Ectodermal cell (in vitro differentiated cells): ENCODE measurements around the gene ESRRA.
A peak's percentile ranks its signal among the peaks of the same experiment; 100 is the strongest.

Source experiments
- H3K27ac ChIP-seq: 2 replicates; pipeline ENCODE4 v1.7.0; 2013; ENCODE audit warnings: mild to moderate bottlenecking, low read depth, low read length; ENCODE audit not compliant: insufficient read depth, poor library complexity, severe bottlenecking
- H3K27me3 ChIP-seq: 2 replicates; pipeline ENCODE4 v1.7.0; 2013; ENCODE audit warnings: mild to moderate bottlenecking, low read length; ENCODE audit not compliant: insufficient read depth, control insufficient read depth, poor library complexity, severe bottlenecking
- H3K36me3 ChIP-seq: one replicate; pipeline ENCODE4 v1.7.0; 2013; ENCODE audit warnings: low read length; ENCODE audit not compliant: control insufficient read depth, insufficient read depth
- H3K4me1 ChIP-seq: one replicate; pipeline ENCODE4 v1.7.0; 2013; ENCODE audit warnings: low read length; ENCODE audit not compliant: control insufficient read depth, insufficient read depth
- H3K4me3 ChIP-seq: 2 replicates; pipeline ENCODE4 v1.7.0; 2013; ENCODE audit warnings: low read depth, low read length, control low read depth; ENCODE audit not compliant: insufficient read depth
- H3K9me3 ChIP-seq: 2 replicates; pipeline ENCODE4 v1.7.0; 2013; ENCODE audit warnings: mild to moderate bottlenecking, low read length, moderate library complexity; ENCODE audit not compliant: control insufficient read depth
- WGBS, 2 experiments: methylation state at CpG; one replicate each; pipeline ENCODE4 v1.1.7; 2013; ENCODE audit warnings: missing lambda C conversion rate in 2 of 2; 5-methylcytosine and 5-hydroxymethylcytosine counted together

Gene ESRRA

GRCh38 chr11:64263947-64264317, 41.4 kb upstream of the ESRRA start:
- Histone ChIP-seq H3K4me1 (peaks cover 14% of the 10 kb centered on the region), H3K36me3 (peaks cover 18% of the 10 kb centered on the region), H3K27me3 (no peaks in the 10 kb centered on the region), H3K4me3 (no peak overlapping the region), H3K27ac (peak overlapping the region; percentile 8), H3K9me3 (no peaks in the 10 kb centered on the region)
- 92 to 95% methylated on average over 8 of the region's 8 CpGs for WGBS, 2 experiments

- Histone ChIP-seq H3K9me3 (no peaks in the 10 kb centered on the region), H3K27me3 (no peaks in the 10 kb centered on the region), H3K4me3 (no peak overlapping the region), H3K36me3 (peaks cover 13% of the 10 kb centered on the region), H3K4me1 (peaks cover 14% of the 10 kb centered on the region), H3K27ac (no peak overlapping the region)
- 95 to 96% methylated on average over 10 of the region's 10 CpGs for WGBS, 2 experiments
Measured at GRCh38 chr11:64264371-64264852, 40.9 kb upstream of the ESRRA start.

- H3K36me3 ChIP-seq, result peaks cover 12% of the 10 kb centered on the region
- H3K27ac ChIP-seq, result no peak overlapping the region
- H3K4me3 ChIP-seq, result no peak overlapping the region
- WGBS, 2 experiments, result 93 to 94% methylated on average over 35 of the region's 35 CpGs
- no peaks in the 10 kb centered on the region for H3K27me3 ChIP-seq
- H3K4me1 ChIP-seq, result peaks cover 14% of the 10 kb centered on the region
- no peaks in the 10 kb centered on the region for H3K9me3 ChIP-seq
Measured at GRCh38 chr11:64265176-64266160, 39.9 kb upstream of the ESRRA start.

- H3K27ac ChIP-seq, result no peak overlapping the region
- no peak overlapping the region for H3K4me3 ChIP-seq
- no peaks in the 10 kb centered on the region for H3K9me3 ChIP-seq
- 94% methylated on average over 15 of the region's 15 CpGs for WGBS, 2 experiments
- peaks cover 12% of the 10 kb centered on the region for H3K36me3 ChIP-seq
- no peaks in the 10 kb centered on the region for H3K27me3 ChIP-seq
- peaks cover 14% of the 10 kb centered on the region for H3K4me1 ChIP-seq
Measured at GRCh38 chr11:64266339-64266738, 39.0 kb upstream of the ESRRA start.

- H3K27me3 ChIP-seq, result no peaks in the 10 kb centered on the region
- H3K4me3 ChIP-seq, result no peak overlapping the region
- no peaks in the 10 kb centered on the region for H3K9me3 ChIP-seq
- H3K4me1 ChIP-seq, result peaks cover 14% of the 10 kb centered on the region
- H3K36me3 ChIP-seq, result peaks cover 8% of the 10 kb centered on the region
- no peak overlapping the region for H3K27ac ChIP-seq
- WGBS, 2 experiments, result 93% methylated on average over 27 of the region's 27 CpGs
Measured at GRCh38 chr11:64267207-64267945, 37.9 kb upstream of the ESRRA start.

GRCh38 chr11:64268025-64268892, 37.1 kb upstream of the ESRRA start:
- Histone ChIP-seq H3K27ac (no peak overlapping the region), H3K4me3 (peak overlapping the region; percentile 95), H3K36me3 (peaks cover 3% of the 10 kb centered on the region), H3K9me3 (no peaks in the 10 kb centered on the region), H3K27me3 (no peaks in the 10 kb centered on the region), H3K4me1 (peaks cover 11% of the 10 kb centered on the region)
- WGBS, 2 experiments, result 92% methylated on average over 23 of the region's 23 CpGs

- H3K27me3 ChIP-seq, result no peaks in the 10 kb centered on the region
- H3K36me3 ChIP-seq, result peaks cover 3% of the 10 kb centered on the region
- peaks cover 4% of the 10 kb centered on the region for H3K4me1 ChIP-seq
- peak overlapping the region; percentile 95 for H3K4me3 ChIP-seq
- no peaks in the 10 kb centered on the region for H3K9me3 ChIP-seq
- 4 to 5% methylated on average over 34 of the region's 34 CpGs for WGBS, 2 experiments
- peak overlapping the region; percentile 90 for H3K27ac ChIP-seq
Measured at GRCh38 chr11:64268893-64269539, 36.3 kb upstream of the ESRRA start.

- H3K9me3 ChIP-seq, result no peaks in the 10 kb centered on the region
- H3K4me3 ChIP-seq, result peak overlapping the region; percentile 95
- H3K27ac ChIP-seq, result peak overlapping the region; percentile 97
- H3K36me3 ChIP-seq, result peaks cover 3% of the 10 kb centered on the region
- no peaks in the 10 kb centered on the region for H3K27me3 ChIP-seq
- WGBS, 2 experiments, result 0% methylated on average over 58 of the region's 58 CpGs
- peaks cover 4% of the 10 kb centered on the region for H3K4me1 ChIP-seq
Measured at GRCh38 chr11:64269540-64270220, 35.6 kb upstream of the ESRRA start.
